Muscle of leg (tissue), 11 donors: ENCODE results near the gene ZNF618. TPM values are rescaled to one million over a fixed set of nuclear protein-coding genes. Genes with fewer than 3 reads are reported as not detected.

ENCODE experiments used
- DNase-seq: peaks from one replicate; pipeline ENCODE4 v3.0.0; 2013
- H3K27ac ChIP-seq: one replicate; pipeline ENCODE4 v1.5.1; 2013; ENCODE audit warnings: mild to moderate bottlenecking, low read length, control low read depth
- H3K27me3 ChIP-seq: one replicate; pipeline ENCODE4 v1.6.1; 2013; ENCODE audit warnings: low read length; ENCODE audit not compliant: control insufficient read depth, insufficient read depth
- H3K36me3 ChIP-seq: one replicate; pipeline ENCODE4 v1.6.1; 2013; ENCODE audit warnings: low read length; ENCODE audit not compliant: control insufficient read depth, insufficient read depth
- H3K4me1 ChIP-seq: one replicate; pipeline ENCODE4 v1.6.1; 2013; ENCODE audit warnings: low read length; ENCODE audit not compliant: control insufficient read depth, insufficient read depth
- H3K4me3 ChIP-seq: one replicate; pipeline ENCODE4 v1.5.1; 2013; ENCODE audit warnings: low read length, control low read depth
- H3K9me3 ChIP-seq: replicated peaks from 2 replicates; pipeline ENCODE4 v1.6.1; 2013; ENCODE audit warnings: low read depth, low read length; ENCODE audit not compliant: control insufficient read depth
- WGBS: methylation state at CpG from one replicate; pipeline ENCODE4 v1.1.5; 2013; ENCODE audit warnings: missing lambda C conversion rate; ENCODE audit not compliant: insufficient coverage; 5-methylcytosine and 5-hydroxymethylcytosine counted together
- polyA plus RNA-seq, 8 donors: library from polyadenylated mRNA; unstranded; fragments of 120-200 nt; gene quantifications; one replicate each; pipeline versions ENCODE4 v1.2.1 to v1.2.3, GENCODE V29; 2013; ENCODE audit warnings: inconsistent platforms in 1 of 8, low replicate concordance in 1 of 8; ENCODE audit not compliant: insufficient read length in 8 of 8, insufficient read depth in 1 of 8
- total RNA-seq: library from RNA; stranded (reverse); fragments of 120-200 nt; gene quantifications from one replicate; pipeline ENCODE4 v1.2.4, GENCODE V29; 2013

The ZNF618 gene
- total and polyA plus RNA-seq, 9 donors: 6.4 to 21.8 (median 16.1) TPM

DNA sequence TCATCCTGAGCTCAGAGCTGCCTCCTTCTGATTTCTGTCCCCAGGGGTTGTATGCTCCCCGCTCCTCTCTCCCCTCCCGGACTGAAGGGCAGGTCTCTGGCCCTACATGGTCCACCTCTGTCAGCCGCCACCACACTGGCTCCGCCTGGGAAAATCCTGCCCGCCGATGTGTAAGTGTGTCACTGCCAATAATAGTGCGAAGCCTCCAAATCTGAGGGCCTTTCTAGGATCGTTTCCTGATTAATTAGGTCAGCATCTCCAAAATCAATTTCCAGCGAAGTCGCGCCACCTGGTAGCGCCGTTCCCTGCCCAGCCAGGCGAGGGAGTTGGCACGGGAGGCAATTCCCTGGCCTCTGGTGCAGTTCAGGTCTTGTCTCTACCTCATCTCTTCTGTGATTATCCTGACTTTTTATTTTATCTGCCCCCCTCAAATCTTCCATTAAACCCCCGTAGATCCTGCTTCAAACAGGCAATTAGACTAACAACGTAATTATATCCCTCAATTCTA, 73.5 kb downstream of the ZNF618 start:
- Histone ChIP-seq H3K36me3 (no peaks in the 10 kb centered on the region), H3K4me1 (peaks cover 3% of the 10 kb centered on the region), H3K9me3 (no peaks in the 10 kb centered on the region), H3K27me3 (no peaks in the 10 kb centered on the region), H3K4me3 (no peak overlapping the region), H3K27ac (no peak overlapping the region)
- no peak for DNase-seq
- 91% methylated on average over 13 of the region's 17 CpGs for WGBS

DNA sequence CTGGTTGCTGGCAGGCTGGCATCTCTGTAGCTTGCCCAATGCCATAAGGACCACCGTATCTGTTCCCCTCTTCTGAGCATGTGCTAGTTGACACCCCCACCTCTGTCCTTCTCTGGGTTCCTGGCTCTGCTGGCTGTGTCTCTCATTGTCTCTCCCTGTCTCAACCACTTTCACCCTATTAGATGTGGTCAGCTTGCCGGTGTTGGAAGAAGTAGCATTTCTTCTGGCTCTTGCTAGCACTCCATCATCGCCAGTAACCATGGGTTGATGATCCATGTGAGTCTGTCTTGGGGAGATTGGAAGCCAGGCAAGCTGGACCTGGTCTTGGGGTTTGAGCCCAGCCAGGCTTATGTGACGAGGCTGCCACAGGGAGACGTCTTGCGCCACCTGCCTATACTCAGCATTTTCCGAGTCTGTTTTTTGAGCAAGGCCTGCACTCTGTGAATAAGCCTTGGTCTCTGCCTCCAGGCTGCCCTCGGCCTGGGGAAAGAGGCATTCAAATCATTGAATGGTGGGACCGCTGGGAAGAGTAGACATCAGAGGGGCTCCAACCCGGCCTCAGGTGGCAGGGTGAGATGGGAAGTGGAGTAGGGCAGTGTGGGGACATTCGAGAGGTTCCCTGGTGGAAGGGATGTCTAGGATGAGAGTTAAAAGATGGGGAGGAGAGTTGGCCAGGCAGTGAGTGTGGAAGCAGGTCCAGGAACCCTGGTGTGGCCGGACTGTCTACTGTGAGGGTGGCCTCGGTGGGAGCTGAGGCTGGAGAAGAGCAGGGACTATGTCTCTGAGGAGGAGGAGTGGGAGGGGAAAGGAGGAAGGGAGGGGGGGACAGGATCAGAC, 74.3 kb downstream of the ZNF618 start:
- Histone ChIP-seq H3K27me3 (no peaks in the 10 kb centered on the region), H3K9me3 (no peaks in the 10 kb centered on the region), H3K4me3 (no peak overlapping the region), H3K4me1 (peaks cover 8% of the 10 kb centered on the region), H3K36me3 (no peaks in the 10 kb centered on the region), H3K27ac (no peak overlapping the region)
- no peak for DNase-seq
- WGBS: 83% methylated on average over 12 of the region's 13 CpGs

DNA sequence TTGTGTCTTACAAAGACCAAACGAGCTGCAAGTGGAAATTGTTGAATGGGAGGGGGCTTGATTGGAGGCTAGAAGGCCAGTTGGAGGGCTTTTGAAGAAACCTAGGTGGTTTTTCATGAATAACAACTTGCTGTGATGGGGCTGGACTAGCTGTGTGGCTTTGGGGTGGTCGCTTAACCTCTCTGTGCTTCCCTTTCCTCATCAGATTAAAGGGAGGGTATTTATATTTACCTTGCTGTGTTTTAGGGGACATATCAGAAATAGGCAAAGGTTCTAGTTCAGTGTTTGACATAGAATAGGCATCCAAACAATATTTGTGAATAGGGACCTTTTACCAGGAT, 74.9 kb downstream of the ZNF618 start:
- Histone ChIP-seq H3K4me1 (peaks cover 6% of the 10 kb centered on the region), H3K36me3 (no peaks in the 10 kb centered on the region), H3K4me3 (no peak overlapping the region), H3K27me3 (no peaks in the 10 kb centered on the region), H3K27ac (no peak overlapping the region), H3K9me3 (no peaks in the 10 kb centered on the region)
- no peak for DNase-seq
- WGBS: 67% methylated on average over 1 of the region's 2 CpGs

DNA sequence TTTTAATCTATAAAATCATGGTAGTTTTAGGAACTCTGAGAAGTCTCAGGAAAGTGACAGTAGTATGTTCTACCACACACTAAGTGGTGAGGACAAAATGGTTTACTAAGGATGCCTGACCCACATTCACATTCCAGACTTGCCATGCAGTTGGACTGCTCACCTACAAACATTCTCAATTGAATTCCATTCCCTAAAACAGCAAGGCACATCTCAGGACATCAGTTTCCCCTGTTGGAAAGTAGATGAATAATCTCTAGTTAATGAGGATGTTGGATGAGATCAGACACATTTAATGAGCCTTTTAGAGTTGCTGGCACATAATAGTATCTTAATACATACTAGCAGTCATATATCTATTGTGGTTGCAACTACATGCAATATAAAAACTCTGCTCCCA, 76.6 kb downstream of the ZNF618 start:
- Histone ChIP-seq H3K27ac (no peak overlapping the region), H3K36me3 (no peaks in the 10 kb centered on the region), H3K9me3 (no peaks in the 10 kb centered on the region), H3K27me3 (no peaks in the 10 kb centered on the region), H3K4me3 (no peak overlapping the region), H3K4me1 (peaks cover 6% of the 10 kb centered on the region)
- no peak for DNase-seq

DNA sequence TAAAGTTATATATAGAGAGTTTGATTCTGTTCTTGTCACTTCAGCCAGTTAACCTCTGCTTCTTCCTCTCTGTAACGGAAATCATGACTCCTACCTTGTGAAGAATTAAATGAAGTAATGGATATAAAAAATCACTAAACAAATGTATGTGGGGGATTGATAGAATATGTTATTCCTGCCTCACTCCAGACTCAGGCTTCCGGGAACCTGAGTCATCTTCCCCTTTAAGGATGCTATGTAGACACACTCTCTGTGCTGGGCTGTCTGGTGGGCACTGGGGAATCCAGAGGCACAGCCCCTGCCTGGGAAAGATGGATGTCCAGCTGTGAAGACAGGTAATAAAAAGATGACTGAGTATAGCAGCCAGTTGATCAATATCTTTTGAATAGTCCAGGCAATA, 77.4 kb downstream of the ZNF618 start:
- Histone ChIP-seq H3K4me1 (peaks cover 10% of the 10 kb centered on the region), H3K9me3 (no peaks in the 10 kb centered on the region), H3K36me3 (no peaks in the 10 kb centered on the region), H3K4me3 (no peak overlapping the region), H3K27me3 (no peaks in the 10 kb centered on the region), H3K27ac (no peak overlapping the region)
- no CpG with 5 or more reads among the region's 2 CpGs for WGBS
- no peak for DNase-seq

DNA sequence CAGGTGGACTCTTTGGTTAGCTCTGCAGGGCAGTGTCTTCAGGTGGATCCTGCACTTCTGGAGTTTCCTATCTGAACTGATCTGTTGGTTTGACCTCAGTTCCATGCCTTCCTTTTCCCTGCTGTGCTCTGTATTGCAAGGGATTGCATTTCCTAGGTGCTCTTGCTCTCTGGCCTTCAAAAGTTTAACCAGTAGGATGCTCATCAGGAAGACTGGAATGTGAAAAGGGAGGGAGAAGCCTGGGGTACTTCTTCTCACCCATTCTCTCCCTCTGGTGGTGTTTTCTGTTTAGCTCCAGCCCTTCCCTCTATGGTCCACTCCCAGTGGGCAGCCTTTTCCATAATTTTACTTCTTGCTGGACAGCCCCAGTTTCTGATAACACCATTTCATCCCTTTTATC, 78.5 kb downstream of the ZNF618 start:
- Histone ChIP-seq H3K36me3 (no peaks in the 10 kb centered on the region), H3K4me1 (peaks cover 10% of the 10 kb centered on the region), H3K9me3 (no peaks in the 10 kb centered on the region), H3K27me3 (no peaks in the 10 kb centered on the region), H3K27ac (no peak overlapping the region), H3K4me3 (no peak overlapping the region)
- DNase-seq: no peak

DNA sequence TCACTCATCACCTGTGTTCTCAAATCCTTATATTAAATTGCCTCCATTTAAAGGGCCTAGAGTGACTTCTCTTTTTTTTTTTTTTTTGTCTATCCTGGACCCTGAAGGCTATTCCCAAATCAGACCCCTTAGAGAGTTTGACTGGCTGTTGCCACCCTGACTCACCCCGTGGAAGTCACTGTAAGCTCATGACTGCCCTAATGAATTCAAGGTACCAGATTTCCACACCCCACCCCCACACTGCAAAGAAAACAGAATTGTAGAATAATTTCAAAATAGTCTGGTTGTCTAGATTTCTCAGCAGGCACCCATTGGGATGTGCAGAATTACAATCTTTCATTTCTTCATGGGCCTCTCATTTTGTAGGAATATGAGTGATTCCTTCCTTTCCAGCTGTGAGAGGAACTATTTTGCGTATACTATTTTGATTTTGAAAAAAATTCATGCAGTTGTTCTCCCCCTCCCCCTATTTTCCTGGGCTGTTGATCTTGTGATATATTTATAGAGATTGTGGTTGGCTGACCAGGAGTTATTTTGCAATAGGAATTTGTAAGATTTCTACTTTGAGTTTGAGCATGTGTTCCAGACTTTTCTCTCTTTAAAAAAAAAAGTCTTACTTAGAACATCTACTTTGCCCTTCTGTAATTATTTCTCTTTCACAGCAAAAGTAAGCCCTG, 79.1 kb downstream of the ZNF618 start:
- H3K9me3 ChIP-seq: no peaks in the 10 kb centered on the region
- no peak overlapping the region for H3K4me3 ChIP-seq
- H3K36me3 ChIP-seq: no peaks in the 10 kb centered on the region
- H3K27me3 ChIP-seq: no peaks in the 10 kb centered on the region
- peaks cover 10% of the 10 kb centered on the region for H3K4me1 ChIP-seq
- no CpG with 5 or more reads among the region's 2 CpGs for WGBS
- peak; percentile 73 for DNase-seq
- peak overlapping the region; percentile 37 for H3K27ac ChIP-seq

DNA sequence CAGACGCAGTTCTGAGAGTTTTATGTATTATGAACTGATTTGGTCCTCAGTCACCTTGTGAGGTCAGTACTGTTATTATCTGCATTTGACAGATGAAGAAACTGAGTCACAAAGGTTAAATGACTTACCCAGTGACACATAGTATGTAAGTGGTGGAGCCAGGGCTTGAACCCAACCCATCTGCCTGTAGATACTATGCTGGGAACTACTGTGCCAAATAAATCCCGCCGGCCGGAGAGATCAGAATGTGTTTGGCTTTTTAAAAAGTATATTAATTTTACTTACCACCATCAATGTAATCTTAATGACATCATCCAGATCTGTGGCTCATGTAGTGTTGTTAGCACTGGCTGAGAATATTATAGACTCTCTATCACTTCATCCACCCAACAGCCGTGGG, 80.8 kb downstream of the ZNF618 start:
- Histone ChIP-seq H3K27me3 (no peaks in the 10 kb centered on the region), H3K9me3 (no peaks in the 10 kb centered on the region), H3K4me3 (no peak overlapping the region), H3K36me3 (peaks cover 2% of the 10 kb centered on the region), H3K4me1 (peaks cover 10% of the 10 kb centered on the region), H3K27ac (no peak overlapping the region)
- WGBS: no CpG with 5 or more reads among the region's 5 CpGs
- DNase-seq: no peak

DNA sequence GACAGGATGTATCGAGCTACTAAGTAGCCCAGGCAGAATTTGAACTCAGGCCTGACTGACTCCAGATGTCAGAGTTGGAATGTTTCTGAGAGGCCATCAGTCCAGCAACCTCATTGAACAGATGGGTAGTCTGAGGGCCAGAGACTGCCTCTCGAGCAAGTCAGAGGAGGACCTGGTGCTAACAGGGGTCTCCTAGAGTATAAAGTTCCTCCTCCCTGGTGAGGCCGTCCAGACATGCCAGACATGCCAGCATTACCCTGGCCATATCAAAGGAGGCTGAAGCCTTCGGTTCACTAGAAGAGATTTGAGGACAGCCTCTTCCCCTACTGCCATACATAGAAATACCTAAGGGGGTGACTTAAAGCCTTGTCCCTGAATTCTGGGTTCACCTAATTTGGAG, 81.2 kb downstream of the ZNF618 start:
- Histone ChIP-seq H3K4me3 (no peak overlapping the region), H3K27me3 (no peaks in the 10 kb centered on the region), H3K4me1 (peaks cover 10% of the 10 kb centered on the region), H3K27ac (no peak overlapping the region), H3K9me3 (no peaks in the 10 kb centered on the region), H3K36me3 (peaks cover 2% of the 10 kb centered on the region)
- 29% methylated on average over 1 of the region's 4 CpGs for WGBS
- no peak for DNase-seq

DNA sequence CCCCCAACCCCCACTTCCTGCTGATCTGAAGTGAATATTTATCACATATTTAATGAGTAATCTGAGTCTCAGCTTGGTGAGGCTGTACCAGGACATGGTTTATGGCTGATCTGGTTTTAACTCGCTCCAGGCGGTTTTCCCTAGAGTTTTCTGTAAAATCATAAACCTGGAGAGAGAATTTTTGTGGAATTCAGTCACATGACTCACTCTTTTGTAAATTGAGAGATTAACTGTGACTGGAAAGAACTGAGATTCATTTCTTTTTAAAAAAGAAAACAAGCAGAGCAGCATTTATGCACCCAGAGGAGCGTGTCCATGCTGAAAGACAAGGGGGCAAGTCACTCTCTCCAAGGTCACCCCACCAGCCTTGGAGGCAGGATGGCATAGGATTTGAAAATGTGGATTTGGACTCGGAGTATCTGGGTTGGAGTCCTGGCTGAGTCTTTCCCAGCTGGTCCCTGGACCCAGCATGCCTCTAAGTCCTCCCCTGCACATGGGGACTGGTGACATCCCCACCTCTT, 81.8 kb downstream of the ZNF618 start:
- H3K27ac ChIP-seq: no peak overlapping the region
- H3K4me3 ChIP-seq: no peak overlapping the region
- H3K4me1 ChIP-seq: peaks cover 10% of the 10 kb centered on the region
- no peaks in the 10 kb centered on the region for H3K9me3 ChIP-seq
- peaks cover 2% of the 10 kb centered on the region for H3K36me3 ChIP-seq
- peak; percentile 68 for DNase-seq
- no peaks in the 10 kb centered on the region for H3K27me3 ChIP-seq
- WGBS: 0% methylated on average over 1 of the region's 4 CpGs
